VCaP (cell line): ENCODE data around the gene WNT6.

Experiments used
- H3K27ac ChIP-seq: fragments of 450-650 bp; 2 replicates; pipeline ENCODE4 v1.5.1; 2017
- TF ChIP-seq, protein P1 (sequence below): fragments of 450-650 bp; conservative IDR thresholded peaks from 2 replicates; pipeline ENCODE4 v1.5.1; 2017; ENCODE audit warnings: mild to moderate bottlenecking, moderate library complexity

The WNT6 gene

GRCh38 chr2:218815244-218815637 lies 44.4 kb upstream of the WNT6 start:
- TF ChIP-seq, protein P1, sequence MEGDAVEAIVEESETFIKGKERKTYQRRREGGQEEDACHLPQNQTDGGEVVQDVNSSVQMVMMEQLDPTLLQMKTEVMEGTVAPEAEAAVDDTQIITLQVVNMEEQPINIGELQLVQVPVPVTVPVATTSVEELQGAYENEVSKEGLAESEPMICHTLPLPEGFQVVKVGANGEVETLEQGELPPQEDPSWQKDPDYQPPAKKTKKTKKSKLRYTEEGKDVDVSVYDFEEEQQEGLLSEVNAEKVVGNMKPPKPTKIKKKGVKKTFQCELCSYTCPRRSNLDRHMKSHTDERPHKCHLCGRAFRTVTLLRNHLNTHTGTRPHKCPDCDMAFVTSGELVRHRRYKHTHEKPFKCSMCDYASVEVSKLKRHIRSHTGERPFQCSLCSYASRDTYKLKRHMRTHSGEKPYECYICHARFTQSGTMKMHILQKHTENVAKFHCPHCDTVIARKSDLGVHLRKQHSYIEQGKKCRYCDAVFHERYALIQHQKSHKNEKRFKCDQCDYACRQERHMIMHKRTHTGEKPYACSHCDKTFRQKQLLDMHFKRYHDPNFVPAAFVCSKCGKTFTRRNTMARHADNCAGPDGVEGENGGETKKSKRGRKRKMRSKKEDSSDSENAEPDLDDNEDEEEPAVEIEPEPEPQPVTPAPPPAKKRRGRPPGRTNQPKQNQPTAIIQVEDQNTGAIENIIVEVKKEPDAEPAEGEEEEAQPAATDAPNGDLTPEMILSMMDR: no peak
- no peak overlapping the region for H3K27ac ChIP-seq

- TF ChIP-seq, protein P1: no peak
- no peak overlapping the region for H3K27ac ChIP-seq
Observed at GRCh38 chr2:218815649-218816048, 44.0 kb upstream of the WNT6 start.

DNA sequence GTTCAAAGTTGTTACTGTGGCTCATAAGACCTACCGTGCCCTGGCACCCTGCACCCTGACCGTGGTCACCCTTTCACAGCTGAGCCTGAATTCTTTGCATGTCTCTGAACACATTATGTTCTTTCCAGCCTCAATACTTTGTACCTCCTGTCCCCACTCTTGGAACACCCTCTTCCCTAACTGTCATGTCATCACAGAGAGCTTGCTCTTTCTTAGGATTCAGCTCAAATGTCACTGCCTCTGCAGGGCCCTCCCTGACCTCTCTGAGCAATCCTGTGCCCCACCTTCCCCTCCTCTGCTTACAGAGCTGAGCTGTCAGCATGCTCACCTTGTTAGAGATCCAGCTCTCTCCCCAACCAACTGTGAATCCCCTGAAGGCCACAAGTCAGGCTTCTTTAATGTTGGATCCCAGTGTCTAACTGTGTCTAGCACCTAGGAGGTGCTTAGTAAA lies 43.0 kb upstream of the WNT6 start:
- TF ChIP-seq, protein P1: no peak
- H3K27ac ChIP-seq: no peak overlapping the region

DNA sequence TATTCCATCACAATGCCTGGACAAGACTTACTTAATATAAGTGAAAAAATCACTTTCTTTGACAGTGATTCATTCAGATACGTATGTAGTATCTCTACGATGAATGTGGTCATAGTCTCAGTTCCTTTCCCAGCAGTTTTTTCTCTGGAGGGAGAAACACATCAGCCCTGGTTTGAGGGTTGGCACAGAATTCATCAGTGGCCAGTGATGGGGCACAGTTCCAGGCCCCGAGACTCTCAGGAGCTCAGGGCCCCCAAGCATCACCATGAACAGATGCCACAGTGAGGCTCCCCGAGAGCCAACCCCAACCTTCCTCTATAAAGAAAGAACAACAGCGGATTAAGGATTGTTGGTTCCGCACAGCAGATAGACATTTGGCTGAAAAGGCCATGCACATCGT lies 40.5 kb upstream of the WNT6 start:
- H3K27ac ChIP-seq: no peak overlapping the region
- TF ChIP-seq, protein P1: no peak

- TF ChIP-seq, protein P1: no peak
- H3K27ac ChIP-seq: no peak overlapping the region
Observed at GRCh38 chr2:218820746-218821369, 38.7 kb upstream of the WNT6 start.

DNA sequence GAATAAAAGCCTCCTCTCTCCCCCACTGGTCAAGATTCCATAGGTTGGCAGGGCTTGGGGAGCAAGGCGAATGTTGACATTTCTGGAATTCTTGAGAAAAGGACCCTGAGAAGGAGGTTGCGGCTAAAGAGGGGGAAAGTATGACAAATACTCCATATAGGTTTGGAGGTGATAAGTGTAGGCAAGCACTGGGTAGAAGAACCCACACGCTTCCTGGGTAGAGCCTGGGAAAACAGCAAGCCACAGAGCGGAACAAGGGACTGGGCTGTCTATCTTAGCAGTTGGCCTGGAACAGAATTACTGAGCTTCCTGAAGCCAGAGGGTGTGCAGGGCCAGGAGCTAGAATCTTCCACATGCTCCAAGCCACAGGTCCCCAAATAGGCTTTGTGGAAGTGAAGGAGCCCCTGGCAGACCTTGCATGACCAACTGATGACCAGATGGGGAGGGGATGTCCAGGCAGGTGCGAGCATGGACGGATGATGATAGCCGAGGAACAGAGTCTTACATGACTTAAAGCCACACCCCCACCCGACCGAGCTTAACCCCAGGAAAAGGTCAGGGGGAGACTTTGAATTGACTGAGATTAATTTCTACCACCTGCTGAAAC lies 37.9 kb upstream of the WNT6 start:
- TF ChIP-seq, protein P1: no peak
- no peak overlapping the region for H3K27ac ChIP-seq

DNA sequence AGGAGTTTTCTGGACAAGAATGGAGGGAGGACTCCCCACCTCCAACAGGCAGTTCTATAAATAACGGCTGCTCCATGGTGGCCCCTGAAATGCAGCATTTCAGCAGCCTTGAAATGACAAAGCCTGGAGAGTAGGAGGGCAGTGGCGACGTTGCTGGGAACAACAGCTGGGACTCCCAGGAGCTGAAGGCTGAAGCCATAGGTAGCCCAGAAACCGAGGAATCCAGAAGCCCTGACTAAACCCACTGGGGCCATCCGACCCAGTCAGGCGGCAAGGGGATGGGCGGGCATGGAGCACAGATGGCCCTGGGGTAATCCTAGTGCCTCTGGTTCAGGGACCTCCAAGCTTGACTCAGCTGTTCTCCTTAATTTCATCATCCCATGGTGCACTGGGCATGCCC lies 37.0 kb upstream of the WNT6 start:
- TF ChIP-seq, protein P1: no peak
- H3K27ac ChIP-seq: no peak overlapping the region
